ENCODE data around the gene KLHDC7A. TPM values are rescaled to one million over a fixed set of nuclear protein-coding genes. Genes with fewer than 3 reads are reported as not detected.
"Not testable (repeated sequence)": the region's sequence is repeated elsewhere in the genome, so short reads cannot be mapped to it uniquely, and the experiment has no call there.

KLHDC7A gene
- total and polyA plus RNA-seq, 4 donors: not detected

GRCh38 chr1:18452550-18452949 is 28.2 kb upstream of the KLHDC7A start:
- intact Hi-C loops (cut with DNase I): no loop called here

GRCh38 chr1:18458133-18459092 is 22.3 kb upstream of the KLHDC7A start:
- ATAC-seq (ENCODE audit: low FRiP score): no peak
- no peaks in the 10 kb centered on the region for H3K4me1 ChIP-seq (ENCODE audit: control insufficient read depth in 1 of 2, insufficient read depth in 2 of 2, low read length in 2 of 2)
- no peak for DNase-seq
- H3K9me3 ChIP-seq (ENCODE audit: control insufficient read depth, low read length): no peaks in the 10 kb centered on the region
- H3K4me3 ChIP-seq (ENCODE audit: low read length in 2 of 2): no peak overlapping the region
- H3K27me3 ChIP-seq (ENCODE audit: control insufficient read depth in 1 of 2, insufficient read depth in 2 of 2, low read length in 1 of 2): peaks cover 0 to 1% of the 10 kb centered on the region in 2 donors
- intact Hi-C loops (cut with DNase I): no loop called here
- no peak overlapping the region for H3K27ac ChIP-seq (ENCODE audit: low read depth in 1 of 2, low read length in 2 of 2)
- 62 to 69% methylated on average over 15 of the region's 15 CpGs for WGBS, 2 donors
- no peaks in the 10 kb centered on the region for H3K36me3 ChIP-seq (ENCODE audit: control insufficient read depth in 1 of 2, insufficient read depth in 2 of 2, low read length in 1 of 2)

More at GRCh38 chr1:18452550-18452949, 28.2 kb upstream of the KLHDC7A start:
- H3K9me3 ChIP-seq (ENCODE audit: control insufficient read depth, low read length): no peaks in the 10 kb centered on the region
- H3K4me1 ChIP-seq (ENCODE audit: control insufficient read depth in 1 of 2, insufficient read depth in 2 of 2, low read length in 2 of 2): no peaks in the 10 kb centered on the region
- peaks cover 0 to 1% of the 10 kb centered on the region in 2 donors for H3K27me3 ChIP-seq (ENCODE audit: control insufficient read depth in 1 of 2, insufficient read depth in 2 of 2, low read length in 1 of 2)
- H3K36me3 ChIP-seq (ENCODE audit: control insufficient read depth in 1 of 2, insufficient read depth in 2 of 2, low read length in 1 of 2): no peaks in the 10 kb centered on the region
- no peak overlapping the region for H3K27ac ChIP-seq (ENCODE audit: low read depth in 1 of 2, low read length in 2 of 2)
- no peak for ATAC-seq (ENCODE audit: low FRiP score)
- DNase-seq: no peak
- H3K4me3 ChIP-seq (ENCODE audit: low read length in 2 of 2): no peak overlapping the region

GRCh38 chr1:18461656-18462055 is 19.1 kb upstream of the KLHDC7A start:
- Histone ChIP-seq H3K9me3 (ENCODE audit: control insufficient read depth, low read length) (no peaks in the 10 kb centered on the region), H3K36me3 (ENCODE audit: control insufficient read depth in 1 of 2, insufficient read depth in 2 of 2, low read length in 1 of 2) (no peaks in the 10 kb centered on the region), H3K27ac (ENCODE audit: low read depth in 1 of 2, low read length in 2 of 2) (no peak overlapping the region), H3K4me1 (ENCODE audit: control insufficient read depth in 1 of 2, insufficient read depth in 2 of 2, low read length in 2 of 2) (no peaks in the 10 kb centered on the region), H3K27me3 (ENCODE audit: control insufficient read depth in 1 of 2, insufficient read depth in 2 of 2, low read length in 1 of 2) (no peaks in the 10 kb centered on the region), H3K4me3 (ENCODE audit: low read length in 2 of 2) (no peak overlapping the region)
- no peak for ATAC-seq (ENCODE audit: low FRiP score)
- no peak for DNase-seq
- 78% methylated on average over 10 of the region's 10 CpGs for WGBS, 2 donors
- intact Hi-C loops (cut with DNase I): no loop called here

- H3K9me3 ChIP-seq (ENCODE audit: control insufficient read depth, low read length); ATAC-seq (ENCODE audit: low FRiP score); H3K4me3 ChIP-seq (ENCODE audit: low read length in 2 of 2); H3K27ac ChIP-seq (ENCODE audit: low read depth in 1 of 2, low read length in 2 of 2); DNase-seq; H3K4me1 ChIP-seq (ENCODE audit: control insufficient read depth in 1 of 2, insufficient read depth in 2 of 2, low read length in 2 of 2); intact Hi-C loops (cut with DNase I); H3K36me3 ChIP-seq (ENCODE audit: control insufficient read depth in 1 of 2, insufficient read depth in 2 of 2, low read length in 1 of 2); H3K27me3 ChIP-seq (ENCODE audit: control insufficient read depth in 1 of 2, insufficient read depth in 2 of 2, low read length in 1 of 2): not testable (repeated sequence)
- WGBS, 2 donors: 84 to 88% methylated on average over 5 of the region's 5 CpGs
Measured at GRCh38 chr1:18462517-18462916, 18.2 kb upstream of the KLHDC7A start.

- WGBS, 2 donors: 64 to 67% methylated on average over 8 of the region's 8 CpGs
- ATAC-seq (ENCODE audit: low FRiP score) (no peak), DNase-seq (no peak)
- Histone ChIP-seq H3K27ac (ENCODE audit: low read depth in 1 of 2, low read length in 2 of 2) (no peak overlapping the region), H3K36me3 (ENCODE audit: control insufficient read depth in 1 of 2, insufficient read depth in 2 of 2, low read length in 1 of 2) (no peaks in the 10 kb centered on the region), H3K27me3 (ENCODE audit: control insufficient read depth in 1 of 2, insufficient read depth in 2 of 2, low read length in 1 of 2) (no peaks in the 10 kb centered on the region), H3K9me3 (ENCODE audit: control insufficient read depth, low read length) (no peaks in the 10 kb centered on the region), H3K4me1 (ENCODE audit: control insufficient read depth in 1 of 2, insufficient read depth in 2 of 2, low read length in 2 of 2) (no peaks in the 10 kb centered on the region), H3K4me3 (ENCODE audit: low read length in 2 of 2) (no peak overlapping the region)
- intact Hi-C loops (cut with DNase I): no loop called here
Measured at GRCh38 chr1:18463063-18463462, 17.7 kb upstream of the KLHDC7A start.

GRCh38 chr1:18463984-18464664 is 16.6 kb upstream of the KLHDC7A start:
- Histone ChIP-seq H3K9me3 (ENCODE audit: control insufficient read depth, low read length) (no peaks in the 10 kb centered on the region), H3K4me3 (ENCODE audit: low read length in 2 of 2) (no peak overlapping the region), H3K4me1 (ENCODE audit: control insufficient read depth in 1 of 2, insufficient read depth in 2 of 2, low read length in 2 of 2) (no peaks in the 10 kb centered on the region), H3K27me3 (ENCODE audit: control insufficient read depth in 1 of 2, insufficient read depth in 2 of 2, low read length in 1 of 2) (no peaks in the 10 kb centered on the region), H3K27ac (ENCODE audit: low read depth in 1 of 2, low read length in 2 of 2) (no peak overlapping the region), H3K36me3 (ENCODE audit: control insufficient read depth in 1 of 2, insufficient read depth in 2 of 2, low read length in 1 of 2) (no peaks in the 10 kb centered on the region)
- 70 to 74% methylated on average over 6 of the region's 6 CpGs for WGBS, 2 donors
- ATAC-seq (ENCODE audit: low FRiP score) (peak; percentile 36), DNase-seq (peak in 1 of 2 donors; percentile 17)
- intact Hi-C loops (cut with DNase I): no loop called here

- Histone ChIP-seq H3K27ac (ENCODE audit: low read depth in 1 of 2, low read length in 2 of 2) (no peak overlapping the region), H3K9me3 (ENCODE audit: control insufficient read depth, low read length) (no peaks in the 10 kb centered on the region), H3K36me3 (ENCODE audit: control insufficient read depth in 1 of 2, insufficient read depth in 2 of 2, low read length in 1 of 2) (no peaks in the 10 kb centered on the region), H3K27me3 (ENCODE audit: control insufficient read depth in 1 of 2, insufficient read depth in 2 of 2, low read length in 1 of 2) (no peaks in the 10 kb centered on the region), H3K4me1 (ENCODE audit: control insufficient read depth in 1 of 2, insufficient read depth in 2 of 2, low read length in 2 of 2) (no peaks in the 10 kb centered on the region), H3K4me3 (ENCODE audit: low read length in 2 of 2) (no peak overlapping the region)
- DNase-seq (peak in 1 of 2 donors; percentile 47), ATAC-seq (ENCODE audit: low FRiP score) (no peak)
- WGBS, 2 donors: 70 to 76% methylated on average over 8 of the region's 8 CpGs
- intact Hi-C loops (cut with DNase I): no loop called here
Measured at GRCh38 chr1:18464665-18465050, 16.1 kb upstream of the KLHDC7A start.

GRCh38 chr1:18466676-18467075 is 14.1 kb upstream of the KLHDC7A start:
- intact Hi-C loops (cut with DNase I): no loop called here
- Histone ChIP-seq H3K27ac (ENCODE audit: low read depth in 1 of 2, low read length in 2 of 2) (no peak overlapping the region), H3K4me1 (ENCODE audit: control insufficient read depth in 1 of 2, insufficient read depth in 2 of 2, low read length in 2 of 2) (no peaks in the 10 kb centered on the region), H3K27me3 (ENCODE audit: control insufficient read depth in 1 of 2, insufficient read depth in 2 of 2, low read length in 1 of 2) (no peaks in the 10 kb centered on the region), H3K4me3 (ENCODE audit: low read length in 2 of 2) (no peak overlapping the region), H3K9me3 (ENCODE audit: control insufficient read depth, low read length) (no peaks in the 10 kb centered on the region), H3K36me3 (ENCODE audit: control insufficient read depth in 1 of 2, insufficient read depth in 2 of 2, low read length in 1 of 2) (no peaks in the 10 kb centered on the region)
- ATAC-seq (ENCODE audit: low FRiP score) (no peak), DNase-seq (peak in 1 of 2 donors; percentile 9)
- 56 to 64% methylated on average over 7 of the region's 7 CpGs for WGBS, 2 donors

All from aorta (tissue), 5 donors.